Upper lobe of left lung (tissue), 4 donors: Measurements from ENCODE around the gene DCN.

Experiments
- CTCF ChIP-seq, 6 experiments: fragments of 450-650 bp in 4 of 6; fragments of 200-600 bp in 2 of 6; sonication (generic) in 2 of 6; IDR thresholded peaks; one replicate each; pipeline ENCODE4 v1.5.1; 2016 to 2019; ENCODE audit warnings: antibody characterized with exemption in 6 of 6
- POLR2A ChIP-seq, 4 donors: fragments of 450-650 bp; IDR thresholded peaks; one replicate each; pipeline ENCODE4 v1.5.1; 2016 to 2017; ENCODE audit warnings: antibody characterized with exemption in 4 of 4, mild to moderate bottlenecking in 2 of 4
- POLR2AphosphoS5 ChIP-seq, 2 donors: sonication (generic); formaldehyde crosslinking; IDR thresholded peaks; one replicate each; pipeline ENCODE4 v1.5.1; 2017; ENCODE audit warnings: antibody characterized with exemption in 2 of 2

GRCh38 chr12:91216871-91217270 lies 34.3 kb upstream of the DCN start:
- no peak for TF ChIP-seq CTCF (IDR thresholded peaks at IDR 0.05)
- no peak for TF ChIP-seq POLR2AphosphoS5 (IDR thresholded peaks at IDR 0.05)
- TF ChIP-seq POLR2A (IDR thresholded peaks at IDR 0.05), result no peak
